ENCODE results near the gene SLC26A4.

- peak; percentile 12 for TF ChIP-seq CTCF (IDR thresholded peaks at IDR 0.05; ENCODE audit: low read depth, low read length, poor library complexity, severe bottlenecking)
- no peak for TF ChIP-seq EZH2phosphoT487 (IDR thresholded peaks at IDR 0.05; ENCODE audit: borderline replicate concordance, low read length)
Observed at GRCh38 chr7:107754642-107755041, 94.0 kb downstream of the SLC26A4 start.
